Panc1 (cell line): ENCODE measurements around the gene UBE2E2. TPM values are rescaled to one million over a fixed set of nuclear protein-coding genes. Genes with fewer than 3 reads are reported as not detected.

Source experiments
- ATAC-seq: fragments of 200-7000 bp; cut with Tn5 transposase; 2 replicates; pipeline ENCODE4 v1.9.1; 2020; ENCODE audit warnings: mild to moderate bottlenecking, moderate library complexity
- BruUV-seq: library from RNA; stranded (reverse); fragments of 400-500 nt; replicated peaks from 2 replicates; lab custom pipeline; 2021; lab: Mats Ljungman, UMichigan
- CTCF ChIA-PET: fragments of 300-600 bp; sonication (Branson Sonifier 250); formaldehyde crosslinking; loops from one replicate; lab custom pipeline; 2022; ENCODE audit warnings: antibody characterized with exemption; lab: Charles Lee
- POLR2A ChIA-PET: fragments of 300-600 bp; sonication (Branson Sonifier 250); formaldehyde crosslinking; loops from one replicate; lab custom pipeline; 2022; ENCODE audit warnings: antibody characterized with exemption; lab: Charles Lee
- DNase-seq: peaks from one replicate; pipeline ENCODE4 v3.0.0-alpha.2; 2010; ENCODE audit warnings: low read depth, low spot score
- H3K27ac ChIP-seq: 2 replicates; pipeline ENCODE4 v1.5.1; 2011; ENCODE audit warnings: mild to moderate bottlenecking, low read length, inconsistent platforms
- H3K27me3 ChIP-seq: fragments of 200-500 bp; sonication (Bioruptor generic); 2 replicates; pipeline ENCODE4 v1.6.0; 2014; ENCODE audit warnings: low read length, inconsistent platforms; ENCODE audit not compliant: control insufficient read depth, insufficient read depth
- H3K36me3 ChIP-seq: fragments of 200-500 bp; sonication (Bioruptor generic); 2 replicates; pipeline ENCODE4 v1.5.1; 2014; ENCODE audit warnings: inconsistent platforms, mild to moderate bottlenecking, low read length, moderate library complexity; ENCODE audit not compliant: control insufficient read depth, insufficient read depth
- H3K4me1 ChIP-seq: 2 replicates; pipeline ENCODE4 v1.5.1; 2011; ENCODE audit warnings: inconsistent platforms, mild to moderate bottlenecking, low read length, moderate library complexity; ENCODE audit not compliant: control insufficient read depth, insufficient read depth
- H3K4me3 ChIP-seq, 2 experiments: 2 replicates each; pipeline ENCODE4 v1.5.1; 2011 to 2012; ENCODE audit warnings: low read depth in 2 of 2, low read length in 2 of 2, mild to moderate bottlenecking in 2 of 2, inconsistent platforms in 1 of 2, moderate library complexity in 1 of 2
- H3K9me3 ChIP-seq: fragments of 200-500 bp; sonication (Bioruptor generic); 2 replicates; pipeline ENCODE4 v1.5.1; 2014; ENCODE audit warnings: low read depth, mild to moderate bottlenecking, inconsistent platforms, low read length, moderate library complexity; ENCODE audit not compliant: control insufficient read depth, insufficient read depth
- POLR2AphosphoS5 ChIP-seq: IDR thresholded peaks from 2 replicates; pipeline ENCODE4 v1.6.1; 2012; ENCODE audit warnings: mild to moderate bottlenecking, low read depth, low read length, moderate library complexity
- SIN3A ChIP-seq: IDR thresholded peaks from 2 replicates; pipeline ENCODE4 v1.6.1; 2012; ENCODE audit warnings: low read depth, mild to moderate bottlenecking, low read length, moderate library complexity, borderline replicate concordance; ENCODE audit not compliant: insufficient read depth
- TCF7L2 ChIP-seq: IDR thresholded peaks from 2 replicates; pipeline ENCODE4 v1.6.1; 2011; ENCODE audit warnings: mild to moderate bottlenecking, low read depth, low read length, inconsistent platforms
- in situ Hi-C: cut with HindIII; loops from 2 replicates; pipeline ENCODE4 v1.10.0; 2016; ENCODE audit warnings: low sequenced_read_pairs, low pct_unique_long_range_greater_than_20kb
- intact Hi-C: fragments of 100-400 bp; cut with micrococcal nuclease; formaldehyde crosslinking; loops from one replicate; pipeline ENCODE4 v1.10.0; 2022; ENCODE audit not compliant: unreplicated experiment
- total RNA-seq: library from RNA; stranded (reverse); gene quantifications from one replicate; pipeline ENCODE4 v1.2.1, GENCODE V29; 2021; ENCODE audit not compliant: unreplicated experiment
- TF ChIP-seq, protein P1 (sequence below): fragments of 450-650 bp; IDR thresholded peaks from 2 replicates; pipeline ENCODE4 v1.5.1; 2017; ENCODE audit warnings: mild to moderate bottlenecking
- TF ChIP-seq, protein P2 (sequence below), 2 experiments: IDR thresholded peaks; 2 replicates each; pipeline ENCODE4 v1.6.1; 2011 to 2012; ENCODE audit warnings: low read depth in 2 of 2, control low read depth in 1 of 2, low read length in 1 of 2, mild to moderate bottlenecking in 1 of 2, moderate library complexity in 1 of 2; ENCODE audit not compliant: insufficient read depth in 1 of 2

Gene UBE2E2
- total RNA-seq, 1 experiment from 2014 or later, result 38.2 TPM

DNA sequence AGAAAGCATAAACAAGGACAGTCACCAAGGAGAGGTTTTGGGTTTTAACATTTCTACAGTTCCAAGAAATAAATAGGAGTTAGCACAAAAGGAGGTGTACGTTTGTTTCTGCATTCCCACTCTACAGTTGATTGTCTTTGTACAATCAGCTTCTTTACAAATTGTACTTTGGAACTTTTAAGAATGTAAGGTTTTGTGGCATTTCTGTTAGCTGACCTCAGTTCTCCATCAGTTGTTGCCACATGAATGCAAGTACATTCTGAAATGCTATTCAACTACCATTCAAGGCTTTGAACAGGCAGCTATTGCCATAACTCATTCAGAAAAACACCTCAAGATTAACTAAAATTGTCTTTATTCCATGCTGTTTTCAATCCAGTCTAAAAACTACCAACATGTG is 349.4 kb downstream of the UBE2E2 start:
- POLR2A ChIA-PET, result no interaction called here

DNA sequence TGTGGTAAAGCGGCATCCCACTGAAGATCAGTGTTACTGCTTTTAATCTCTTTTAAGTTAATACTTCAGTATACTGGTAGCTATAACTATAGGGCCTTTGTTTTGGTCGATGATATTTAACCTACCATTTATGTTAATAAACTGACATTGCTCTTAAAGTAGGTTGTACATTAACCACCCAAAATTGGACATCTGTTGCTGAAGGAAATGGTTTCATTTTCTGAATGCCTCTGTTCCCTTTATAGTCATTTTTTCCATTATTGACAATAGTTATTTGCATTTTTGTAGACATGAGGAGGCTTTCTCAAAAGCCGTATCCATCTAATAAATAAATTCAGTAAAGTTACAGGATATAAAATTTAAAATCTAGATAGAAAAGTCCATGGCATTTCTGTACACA is 350.2 kb downstream of the UBE2E2 start:
- in situ Hi-C loops, result no loop called here
- H3K9me3 ChIP-seq, result no peaks in the 10 kb centered on the region
- H3K4me3 ChIP-seq, result no peak overlapping the region
- ChIA-PET POLR2A (no interaction called here), CTCF (no interaction called here)
- H3K27ac ChIP-seq, result no peak overlapping the region
- H3K4me1 ChIP-seq, result no peaks in the 10 kb centered on the region
- intact Hi-C loops, result no loop called here
- ATAC-seq, result no peak
- no peak for DNase-seq
- no peaks in the 10 kb centered on the region for H3K27me3 ChIP-seq
- no TSS peak for BruUV-seq
- no peaks in the 10 kb centered on the region for H3K36me3 ChIP-seq
- TF ChIP-seq SIN3A, result no peak
- TF ChIP-seq, protein P1, sequence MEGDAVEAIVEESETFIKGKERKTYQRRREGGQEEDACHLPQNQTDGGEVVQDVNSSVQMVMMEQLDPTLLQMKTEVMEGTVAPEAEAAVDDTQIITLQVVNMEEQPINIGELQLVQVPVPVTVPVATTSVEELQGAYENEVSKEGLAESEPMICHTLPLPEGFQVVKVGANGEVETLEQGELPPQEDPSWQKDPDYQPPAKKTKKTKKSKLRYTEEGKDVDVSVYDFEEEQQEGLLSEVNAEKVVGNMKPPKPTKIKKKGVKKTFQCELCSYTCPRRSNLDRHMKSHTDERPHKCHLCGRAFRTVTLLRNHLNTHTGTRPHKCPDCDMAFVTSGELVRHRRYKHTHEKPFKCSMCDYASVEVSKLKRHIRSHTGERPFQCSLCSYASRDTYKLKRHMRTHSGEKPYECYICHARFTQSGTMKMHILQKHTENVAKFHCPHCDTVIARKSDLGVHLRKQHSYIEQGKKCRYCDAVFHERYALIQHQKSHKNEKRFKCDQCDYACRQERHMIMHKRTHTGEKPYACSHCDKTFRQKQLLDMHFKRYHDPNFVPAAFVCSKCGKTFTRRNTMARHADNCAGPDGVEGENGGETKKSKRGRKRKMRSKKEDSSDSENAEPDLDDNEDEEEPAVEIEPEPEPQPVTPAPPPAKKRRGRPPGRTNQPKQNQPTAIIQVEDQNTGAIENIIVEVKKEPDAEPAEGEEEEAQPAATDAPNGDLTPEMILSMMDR, result no peak
- TF ChIP-seq, protein P2, sequence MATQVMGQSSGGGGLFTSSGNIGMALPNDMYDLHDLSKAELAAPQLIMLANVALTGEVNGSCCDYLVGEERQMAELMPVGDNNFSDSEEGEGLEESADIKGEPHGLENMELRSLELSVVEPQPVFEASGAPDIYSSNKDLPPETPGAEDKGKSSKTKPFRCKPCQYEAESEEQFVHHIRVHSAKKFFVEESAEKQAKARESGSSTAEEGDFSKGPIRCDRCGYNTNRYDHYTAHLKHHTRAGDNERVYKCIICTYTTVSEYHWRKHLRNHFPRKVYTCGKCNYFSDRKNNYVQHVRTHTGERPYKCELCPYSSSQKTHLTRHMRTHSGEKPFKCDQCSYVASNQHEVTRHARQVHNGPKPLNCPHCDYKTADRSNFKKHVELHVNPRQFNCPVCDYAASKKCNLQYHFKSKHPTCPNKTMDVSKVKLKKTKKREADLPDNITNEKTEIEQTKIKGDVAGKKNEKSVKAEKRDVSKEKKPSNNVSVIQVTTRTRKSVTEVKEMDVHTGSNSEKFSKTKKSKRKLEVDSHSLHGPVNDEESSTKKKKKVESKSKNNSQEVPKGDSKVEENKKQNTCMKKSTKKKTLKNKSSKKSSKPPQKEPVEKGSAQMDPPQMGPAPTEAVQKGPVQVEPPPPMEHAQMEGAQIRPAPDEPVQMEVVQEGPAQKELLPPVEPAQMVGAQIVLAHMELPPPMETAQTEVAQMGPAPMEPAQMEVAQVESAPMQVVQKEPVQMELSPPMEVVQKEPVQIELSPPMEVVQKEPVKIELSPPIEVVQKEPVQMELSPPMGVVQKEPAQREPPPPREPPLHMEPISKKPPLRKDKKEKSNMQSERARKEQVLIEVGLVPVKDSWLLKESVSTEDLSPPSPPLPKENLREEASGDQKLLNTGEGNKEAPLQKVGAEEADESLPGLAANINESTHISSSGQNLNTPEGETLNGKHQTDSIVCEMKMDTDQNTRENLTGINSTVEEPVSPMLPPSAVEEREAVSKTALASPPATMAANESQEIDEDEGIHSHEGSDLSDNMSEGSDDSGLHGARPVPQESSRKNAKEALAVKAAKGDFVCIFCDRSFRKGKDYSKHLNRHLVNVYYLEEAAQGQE (IDR thresholded peaks at IDR 0.05; ENCODE audit: insufficient read depth in 1 of 2, low read depth in 2 of 2, low read length in 1 of 2), result no peak
- TF ChIP-seq TCF7L2, result no peak
- TF ChIP-seq POLR2AphosphoS5, result no peak

More for the DNA sequence above, 349.4 kb downstream of the UBE2E2 start:
- in situ Hi-C loops (no loop called here), intact Hi-C loops (no loop called here)
- CTCF ChIA-PET, result no interaction called here
- H3K9me3 ChIP-seq, result no peaks in the 10 kb centered on the region
- H3K4me3 ChIP-seq, result no peak overlapping the region
- no peaks in the 10 kb centered on the region for H3K36me3 ChIP-seq
- no peaks in the 10 kb centered on the region for H3K27me3 ChIP-seq
- H3K4me1 ChIP-seq, result no peaks in the 10 kb centered on the region
- BruUV-seq, result no TSS peak
- TF ChIP-seq, protein P2 (IDR thresholded peaks at IDR 0.05; ENCODE audit: insufficient read depth in 1 of 2, low read depth in 2 of 2, low read length in 1 of 2), result no peak
- no peak for TF ChIP-seq TCF7L2
- no peak for TF ChIP-seq POLR2AphosphoS5
- no peak for TF ChIP-seq SIN3A
- TF ChIP-seq, protein P1, result no peak
- no peak for DNase-seq
- ATAC-seq, result no peak
- no peak overlapping the region for H3K27ac ChIP-seq
